ENCODE data around the gene RNF26. TPM values are rescaled to one million over a fixed set of nuclear protein-coding genes. Genes with fewer than 3 reads are reported as not detected.

RNF26 gene
- total and polyA plus RNA-seq, 2 of the 4 experiments (the other 2 are of a cell fraction) = 3.4 to 36.7 TPM

DNA sequence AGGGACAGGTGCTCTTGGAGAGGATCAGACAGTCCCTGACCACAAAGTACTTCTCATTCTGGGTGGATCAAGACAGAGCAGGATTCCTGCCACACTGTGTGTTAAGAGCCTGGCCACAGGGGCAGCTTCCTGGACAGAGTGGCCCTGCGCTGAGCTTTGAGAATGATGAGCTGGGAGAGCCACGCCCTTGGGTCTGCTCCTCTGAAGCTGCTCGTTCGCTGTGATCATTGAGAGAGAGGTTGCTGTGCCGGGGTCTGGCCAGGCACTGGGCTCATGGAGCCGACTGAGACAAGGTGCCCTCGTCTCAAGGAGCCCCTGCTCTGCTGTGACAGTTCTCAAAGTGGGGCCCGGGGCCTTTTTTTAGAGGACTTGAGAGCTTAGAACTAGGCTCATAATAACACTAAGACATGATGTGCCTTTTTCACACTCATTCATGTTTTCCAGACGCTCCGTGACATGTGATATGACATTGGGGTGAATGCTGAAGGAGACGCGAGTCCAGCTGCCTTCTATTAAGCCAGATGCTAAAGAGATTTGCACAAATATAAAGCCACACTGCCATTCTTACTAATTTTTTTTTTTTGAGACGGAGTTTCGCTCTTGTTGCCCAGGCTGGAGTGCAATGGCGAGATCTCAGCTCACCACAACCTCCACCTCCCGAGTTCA, 13.7 kb downstream of the RNF26 start:
- Histone ChIP-seq H4K8ac (ENCODE audit: low read depth in 2 of 2, low read length in 2 of 2) (no peak overlapping the region), H3K27ac (ENCODE audit: insufficient read depth, low read length) (no peak overlapping the region), H3K14ac (replicated peaks; ENCODE audit: low read depth, low read length) (no peak overlapping the region), H4K5ac (ENCODE audit: low read depth, low read length) (no peak overlapping the region), H2BK15ac (ENCODE audit: low read depth, low read length) (no peak overlapping the region), H3K9me3 (ENCODE audit: control insufficient read depth, insufficient read depth, low read length) (no peaks in the 10 kb centered on the region), H2AK9ac (replicated peaks; ENCODE audit: low read depth, low read length, poor library complexity) (no peak overlapping the region), H3K36me3 (ENCODE audit: control insufficient read depth, insufficient read depth, low read length) (no peaks in the 10 kb centered on the region), H3K4ac (ENCODE audit: low read depth, low read length) (no peak overlapping the region), H3K9me1 (ENCODE audit: insufficient read depth, low read length) (no peaks in the 10 kb centered on the region), H4K91ac (ENCODE audit: insufficient read depth, low read depth, low read length) (no peak overlapping the region), H2BK120ac (ENCODE audit: low read depth, low read length) (no peak overlapping the region), H3K4me1 (ENCODE audit: control insufficient read depth, insufficient read depth, low read length) (no peaks in the 10 kb centered on the region), H3K56ac (ENCODE audit: extremely low read depth, insufficient read depth, low read length) (no peak overlapping the region), H3K9ac (ENCODE audit: low read depth, low read length) (no peak overlapping the region), H2AK5ac (ENCODE audit: low read depth, low read length) (no peak overlapping the region), H3K4me2 (ENCODE audit: low read depth, low read length) (no peak overlapping the region), H4K20me1 (ENCODE audit: insufficient read depth, low read length) (no peaks in the 10 kb centered on the region), H2BK5ac (ENCODE audit: low read depth, low read length, poor library complexity, severe bottlenecking) (no peak overlapping the region), H3K23ac (ENCODE audit: low read depth, low read length) (no peak overlapping the region), H3K27me3 (ENCODE audit: control insufficient read depth, insufficient read depth, low read length) (peaks cover 40% of the 10 kb centered on the region), H3K4me3 (ENCODE audit: insufficient read depth, low read depth, low read length) (no peak overlapping the region), H2BK20ac (ENCODE audit: low read depth, low read length) (no peak overlapping the region), H3K18ac (ENCODE audit: low read depth, low read length) (no peak overlapping the region), H3K79me1 (ENCODE audit: low read depth in 1 of 2, low read length in 2 of 2) (no peaks in the 10 kb centered on the region), H2AFZ (replicated peaks; ENCODE audit: low read length, poor library complexity) (no peak overlapping the region)
- no peak for TF ChIP-seq CEBPB (IDR thresholded peaks at IDR 0.05; ENCODE audit: low read depth, low read length)
- TF ChIP-seq CHD1 (IDR thresholded peaks at IDR 0.05; ENCODE audit: low read depth, low read length) = no peak
- no peak for TF ChIP-seq BHLHE40 (IDR thresholded peaks at IDR 0.05; ENCODE audit: low read depth, low read length)
- TF ChIP-seq NFE2L2 (IDR thresholded peaks at IDR 0.05; ENCODE audit: low read depth, low read length) = no peak
- TF ChIP-seq RAD21 (IDR thresholded peaks at IDR 0.05; ENCODE audit: low read length) = no peak
- no peak for TF ChIP-seq MAFK (IDR thresholded peaks at IDR 0.05; ENCODE audit: low read depth, low read length)
- no peak for TF ChIP-seq SMC3 (IDR thresholded peaks at IDR 0.05; ENCODE audit: low read depth, low read length)
- TF ChIP-seq FOS (IDR thresholded peaks at IDR 0.05; ENCODE audit: low read depth, low read length) = no peak
- no peak for TF ChIP-seq RFX5 (IDR thresholded peaks at IDR 0.05; ENCODE audit: low read depth, low read length)
- TF ChIP-seq, protein P1, sequence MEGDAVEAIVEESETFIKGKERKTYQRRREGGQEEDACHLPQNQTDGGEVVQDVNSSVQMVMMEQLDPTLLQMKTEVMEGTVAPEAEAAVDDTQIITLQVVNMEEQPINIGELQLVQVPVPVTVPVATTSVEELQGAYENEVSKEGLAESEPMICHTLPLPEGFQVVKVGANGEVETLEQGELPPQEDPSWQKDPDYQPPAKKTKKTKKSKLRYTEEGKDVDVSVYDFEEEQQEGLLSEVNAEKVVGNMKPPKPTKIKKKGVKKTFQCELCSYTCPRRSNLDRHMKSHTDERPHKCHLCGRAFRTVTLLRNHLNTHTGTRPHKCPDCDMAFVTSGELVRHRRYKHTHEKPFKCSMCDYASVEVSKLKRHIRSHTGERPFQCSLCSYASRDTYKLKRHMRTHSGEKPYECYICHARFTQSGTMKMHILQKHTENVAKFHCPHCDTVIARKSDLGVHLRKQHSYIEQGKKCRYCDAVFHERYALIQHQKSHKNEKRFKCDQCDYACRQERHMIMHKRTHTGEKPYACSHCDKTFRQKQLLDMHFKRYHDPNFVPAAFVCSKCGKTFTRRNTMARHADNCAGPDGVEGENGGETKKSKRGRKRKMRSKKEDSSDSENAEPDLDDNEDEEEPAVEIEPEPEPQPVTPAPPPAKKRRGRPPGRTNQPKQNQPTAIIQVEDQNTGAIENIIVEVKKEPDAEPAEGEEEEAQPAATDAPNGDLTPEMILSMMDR (conservative IDR thresholded peaks at IDR 0.05; ENCODE audit: low read depth, low read length) = no peak
- TF ChIP-seq MAZ (IDR thresholded peaks at IDR 0.05; ENCODE audit: borderline replicate concordance, low read depth, low read length) = no peak
- TF ChIP-seq, protein P2, sequence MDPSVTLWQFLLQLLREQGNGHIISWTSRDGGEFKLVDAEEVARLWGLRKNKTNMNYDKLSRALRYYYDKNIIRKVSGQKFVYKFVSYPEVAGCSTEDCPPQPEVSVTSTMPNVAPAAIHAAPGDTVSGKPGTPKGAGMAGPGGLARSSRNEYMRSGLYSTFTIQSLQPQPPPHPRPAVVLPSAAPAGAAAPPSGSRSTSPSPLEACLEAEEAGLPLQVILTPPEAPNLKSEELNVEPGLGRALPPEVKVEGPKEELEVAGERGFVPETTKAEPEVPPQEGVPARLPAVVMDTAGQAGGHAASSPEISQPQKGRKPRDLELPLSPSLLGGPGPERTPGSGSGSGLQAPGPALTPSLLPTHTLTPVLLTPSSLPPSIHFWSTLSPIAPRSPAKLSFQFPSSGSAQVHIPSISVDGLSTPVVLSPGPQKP (IDR thresholded peaks at IDR 0.05; ENCODE audit: borderline replicate concordance, low read depth, low read length) = no peak
- TF ChIP-seq, protein P3, sequence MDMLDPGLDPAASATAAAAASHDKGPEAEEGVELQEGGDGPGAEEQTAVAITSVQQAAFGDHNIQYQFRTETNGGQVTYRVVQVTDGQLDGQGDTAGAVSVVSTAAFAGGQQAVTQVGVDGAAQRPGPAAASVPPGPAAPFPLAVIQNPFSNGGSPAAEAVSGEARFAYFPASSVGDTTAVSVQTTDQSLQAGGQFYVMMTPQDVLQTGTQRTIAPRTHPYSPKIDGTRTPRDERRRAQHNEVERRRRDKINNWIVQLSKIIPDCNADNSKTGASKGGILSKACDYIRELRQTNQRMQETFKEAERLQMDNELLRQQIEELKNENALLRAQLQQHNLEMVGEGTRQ (IDR thresholded peaks at IDR 0.05; ENCODE audit: low read depth, low read length) = no peak
- no peak for TF ChIP-seq RCOR1 (IDR thresholded peaks at IDR 0.05; ENCODE audit: insufficient replicate concordance, low read length)
- BruUV-seq (replicated peaks) = no TSS peak
- intact Hi-C loops (cut with micrococcal nuclease) = no loop called here
- CTCF ChIA-PET = interaction anchor here (1.2 kb wide), 2 partner anchors 8 to 14 kb away, joined by 3 to 6 read pairs; no protein-coding TSS in a partner anchor
- POLR2A ChIA-PET (ENCODE audit: unreplicated experiment) = no interaction called here
- in situ Hi-C loops (cut with MboI; ENCODE audit: low sequenced_read_pairs) = no loop called here
- dilution Hi-C loops (cut with HindIII; ENCODE audit: low sequenced_read_pairs, unreplicated experiment) = no loop called here
- ATAC-seq (ENCODE audit: low read depth) (no peak), DNase-seq (no peak)
- WGBS, 2 experiments (ENCODE audit: extremely low coverage in 2 of 2, insufficient read length in 1 of 2) = 40% methylated on average over 3 of the region's 16 CpGs; no CpG with 5 or more reads in 1 of the 2 experiments

All from IMR-90 (cell line).